ENCODE data around the gene COX10.
"Not testable (repeated sequence)": the region's sequence is repeated elsewhere in the genome, so short reads cannot be mapped to it uniquely, and the experiment has no call there.

The COX10 gene

GRCh38 chr17:14125518-14126137 is 56.3 kb downstream of the COX10 start:
- no peak for DNase-seq

- DNase-seq: no peak
Observed at GRCh38 chr17:14133104-14133503, 63.8 kb downstream of the COX10 start.

- no peak for DNase-seq
Observed at GRCh38 chr17:14134456-14134855, 65.2 kb downstream of the COX10 start.

GRCh38 chr17:14135906-14136590 is 66.7 kb downstream of the COX10 start:
- no peak for DNase-seq

GRCh38 chr17:14138649-14139048 is 69.3 kb downstream of the COX10 start:
- no peak for DNase-seq

GRCh38 chr17:14143688-14144087 is 74.4 kb downstream of the COX10 start:
- DNase-seq: no peak

- DNase-seq: no peak
Observed at GRCh38 chr17:14144508-14144907, 75.2 kb downstream of the COX10 start.

GRCh38 chr17:14149751-14150150 is 80.4 kb downstream of the COX10 start:
- no peak for DNase-seq

GRCh38 chr17:14150619-14151018 is 81.3 kb downstream of the COX10 start:
- no peak for DNase-seq

- no peak for DNase-seq
Observed at GRCh38 chr17:14152721-14153120, 83.4 kb downstream of the COX10 start.

GRCh38 chr17:14153374-14153773 is 84.1 kb downstream of the COX10 start:
- no peak for DNase-seq

GRCh38 chr17:14156689-14157088 is 87.4 kb downstream of the COX10 start:
- DNase-seq: no peak

- DNase-seq: no peak
Observed at GRCh38 chr17:14157822-14158221, 88.5 kb downstream of the COX10 start.

GRCh38 chr17:14158707-14159106 is 89.4 kb downstream of the COX10 start:
- DNase-seq: no peak

- DNase-seq: no peak
Observed at GRCh38 chr17:14161419-14161818, 92.1 kb downstream of the COX10 start.

- no peak for DNase-seq
Observed at GRCh38 chr17:14165616-14166015, 96.3 kb downstream of the COX10 start.

GRCh38 chr17:14167831-14168230 is 98.5 kb downstream of the COX10 start:
- not testable (repeated sequence) for DNase-seq

- no peak for DNase-seq
Observed at GRCh38 chr17:14168582-14168981, 99.3 kb downstream of the COX10 start.

- no peak for DNase-seq
Observed at GRCh38 chr17:14169287-14169686, 100.0 kb downstream of the COX10 start.

GRCh38 chr17:14169901-14170300 is 100.6 kb downstream of the COX10 start:
- DNase-seq: no peak

GRCh38 chr17:14176989-14177388 is 107.7 kb downstream of the COX10 start:
- DNase-seq: not testable (repeated sequence)

GRCh38 chr17:14177801-14178200 is 108.5 kb downstream of the COX10 start:
- DNase-seq: not testable (repeated sequence)

- not testable (repeated sequence) for DNase-seq
Observed at GRCh38 chr17:14179951-14180350, 110.6 kb downstream of the COX10 start.

- DNase-seq: not testable (repeated sequence)
Observed at GRCh38 chr17:14182084-14182483, 112.8 kb downstream of the COX10 start.

- not testable (repeated sequence) for DNase-seq
Observed at GRCh38 chr17:14184536-14184935, 115.2 kb downstream of the COX10 start.

Measured in NK-92 treated with Interleukin-12 subunit alpha and Interleukin-12 subunit beta, amount 100 ng/mL, for 24 hours (cell line).